Stimulated activated naive CD8-positive, alpha-beta T cell treated with anti-CD3 and anti-CD28 coated beads, Interleukin-15, Interleukin-2, amounts not matched to agents 100 ng/mL and 50 ng/mL, for 24 hours (primary cell): ENCODE data around the gene PLEKHO2.
"Not testable (repeated sequence)": the region's sequence is repeated elsewhere in the genome, so short reads cannot be mapped to it uniquely, and the experiment has no call there.

Experiments used
- H3K27ac Mint-ChIP-seq: one replicate; pipeline ENCODE4 v1.8.0; 2021; ENCODE audit warnings: mild to moderate bottlenecking, mixed read lengths
- H3K27me3 Mint-ChIP-seq: one replicate; pipeline ENCODE4 v1.8.0; 2021; ENCODE audit warnings: mixed read lengths
- H3K36me3 Mint-ChIP-seq: one replicate; pipeline ENCODE4 v1.8.0; 2021; ENCODE audit warnings: low read depth, mixed read lengths
- H3K4me1 Mint-ChIP-seq: one replicate; pipeline ENCODE4 v1.8.0; 2021; ENCODE audit warnings: low read depth, mixed read lengths
- H3K4me3 Mint-ChIP-seq: one replicate; pipeline ENCODE4 v1.8.0; 2021; ENCODE audit warnings: mild to moderate bottlenecking, mixed read lengths
- H3K9me3 Mint-ChIP-seq: one replicate; pipeline ENCODE4 v1.8.0; 2021; ENCODE audit warnings: mixed read lengths

Gene PLEKHO2, protein sequence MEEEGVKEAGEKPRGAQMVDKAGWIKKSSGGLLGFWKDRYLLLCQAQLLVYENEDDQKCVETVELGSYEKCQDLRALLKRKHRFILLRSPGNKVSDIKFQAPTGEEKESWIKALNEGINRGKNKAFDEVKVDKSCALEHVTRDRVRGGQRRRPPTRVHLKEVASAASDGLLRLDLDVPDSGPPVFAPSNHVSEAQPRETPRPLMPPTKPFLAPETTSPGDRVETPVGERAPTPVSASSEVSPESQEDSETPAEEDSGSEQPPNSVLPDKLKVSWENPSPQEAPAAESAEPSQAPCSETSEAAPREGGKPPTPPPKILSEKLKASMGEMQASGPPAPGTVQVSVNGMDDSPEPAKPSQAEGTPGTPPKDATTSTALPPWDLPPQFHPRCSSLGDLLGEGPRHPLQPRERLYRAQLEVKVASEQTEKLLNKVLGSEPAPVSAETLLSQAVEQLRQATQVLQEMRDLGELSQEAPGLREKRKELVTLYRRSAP

DNA sequence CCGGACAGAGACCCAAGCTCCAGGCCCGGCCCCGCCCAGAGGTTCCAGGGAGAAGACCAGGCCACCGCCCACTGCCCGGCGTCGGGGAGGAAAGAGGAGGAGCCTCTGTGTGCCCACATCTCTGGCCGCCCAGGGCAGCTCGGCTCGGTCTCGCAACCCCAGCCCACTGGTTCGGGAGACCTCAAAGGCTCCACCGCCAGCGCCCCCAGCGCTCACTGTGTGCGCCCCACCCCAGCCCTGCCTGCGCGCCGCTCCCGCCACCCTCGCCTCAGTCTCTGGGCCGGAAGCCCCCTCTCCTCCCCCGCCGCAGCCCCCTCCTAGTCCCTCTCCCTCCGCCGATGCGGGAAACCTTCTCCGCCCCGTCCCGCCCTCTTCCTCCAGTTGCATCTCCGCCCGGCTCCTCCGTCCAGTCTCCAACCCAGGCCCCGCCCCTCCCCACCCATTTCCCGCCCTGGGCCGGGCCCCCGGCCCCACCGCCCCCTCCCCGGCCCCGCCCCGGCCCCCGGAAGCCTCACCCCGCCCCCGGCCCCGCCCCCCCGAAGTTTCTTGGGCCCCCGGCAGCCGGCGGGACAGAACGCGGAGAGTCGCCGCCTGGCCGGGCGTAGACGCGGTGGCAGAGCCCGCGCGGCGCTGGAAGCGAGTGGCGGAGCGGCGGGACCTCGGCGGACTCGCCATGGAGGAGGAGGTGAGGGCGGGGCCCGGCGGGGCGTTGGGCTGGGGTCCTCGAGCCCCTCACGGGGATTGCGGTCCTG lies at the start of gene PLEKHO2:
TSS of gene PLEKHO2 (plus strand) at position 572 of the 752 bp plus-strand sequence. CDS start at position 674, 102 bp downstream.
- H3K27me3 Mint-ChIP-seq = no peaks in the 10 kb centered on the region
- no peaks in the 10 kb centered on the region for H3K9me3 Mint-ChIP-seq
- peak within 1 kb of the TSS; percentile 85 for H3K27ac Mint-ChIP-seq
- H3K36me3 Mint-ChIP-seq = no peaks in the 10 kb centered on the region
- peak within 1 kb of the TSS; percentile 92 for H3K4me3 Mint-ChIP-seq
- peaks cover 73% of the 10 kb centered on the region for H3K4me1 Mint-ChIP-seq

DNA sequence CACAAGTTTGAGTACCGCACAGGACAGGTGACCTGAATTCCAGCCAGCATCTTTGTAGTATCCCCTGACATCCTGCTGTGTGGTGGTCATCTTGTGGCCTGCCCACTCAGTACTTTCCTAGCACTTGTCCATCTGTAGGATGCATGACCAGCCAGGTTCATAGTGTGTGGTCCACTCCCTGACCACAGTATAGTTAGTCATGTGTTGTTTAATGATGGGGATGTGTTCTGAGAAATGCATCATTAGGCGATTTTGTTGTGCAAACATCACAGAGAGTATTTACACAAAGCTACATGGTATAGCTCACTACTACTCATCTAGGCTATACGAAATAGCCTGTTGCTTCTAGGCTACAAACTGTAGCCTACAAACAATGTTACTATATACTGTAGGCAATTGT lies 49.4 kb upstream of the PLEKHO2 start:
- Mint-ChIP-seq H3K36me3 (no peaks in the 10 kb centered on the region), H3K27ac (no peak overlapping the region), H3K4me3 (no peak overlapping the region), H3K9me3 (no peaks in the 10 kb centered on the region), H3K4me1 (no peaks in the 10 kb centered on the region), H3K27me3 (no peaks in the 10 kb centered on the region)

DNA sequence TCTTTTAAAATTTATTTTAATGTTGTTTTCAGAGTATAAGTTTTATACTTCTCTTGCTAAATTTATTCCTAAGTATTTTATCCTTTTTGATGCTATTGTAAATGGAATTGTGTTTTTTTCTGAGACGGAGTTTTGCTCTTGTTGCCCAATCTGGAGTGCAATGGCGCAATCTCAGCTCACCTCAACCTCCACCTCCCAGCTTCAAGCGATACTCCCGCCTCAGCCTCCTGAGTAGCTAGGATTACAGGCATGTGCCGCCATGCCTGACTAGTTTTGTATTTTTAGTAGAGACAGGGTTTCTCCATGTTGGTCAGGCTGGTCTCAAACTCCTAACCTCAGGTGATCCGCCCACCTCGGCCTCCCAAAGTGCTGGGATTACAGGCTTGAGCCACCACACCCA lies 46.4 kb upstream of the PLEKHO2 start:
- H3K4me1 Mint-ChIP-seq, H3K27ac Mint-ChIP-seq, H3K27me3 Mint-ChIP-seq, H3K9me3 Mint-ChIP-seq, H3K4me3 Mint-ChIP-seq, H3K36me3 Mint-ChIP-seq: not testable (repeated sequence)

DNA sequence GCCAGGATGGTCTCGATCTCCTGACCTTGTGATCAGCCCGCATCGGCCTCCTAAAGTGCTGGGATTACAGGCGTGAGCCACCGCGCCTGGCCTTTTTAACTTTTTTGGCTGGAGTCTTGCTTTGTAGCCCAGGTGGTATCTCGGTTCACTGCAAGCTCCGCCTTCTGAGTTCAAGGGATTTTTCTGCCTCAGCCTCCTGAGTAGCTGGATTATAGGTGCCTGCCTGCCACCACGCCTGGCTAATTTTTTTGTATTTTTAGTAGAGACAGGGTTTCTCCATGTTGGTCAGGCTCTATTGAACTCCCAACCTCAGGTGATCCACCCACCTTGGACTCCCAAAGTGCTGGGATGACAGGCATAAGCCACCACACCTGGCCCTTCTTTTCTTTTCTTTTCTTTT lies 45.8 kb upstream of the PLEKHO2 start:
- H3K4me1 Mint-ChIP-seq, H3K9me3 Mint-ChIP-seq, H3K4me3 Mint-ChIP-seq, H3K27me3 Mint-ChIP-seq, H3K27ac Mint-ChIP-seq, H3K36me3 Mint-ChIP-seq: not testable (repeated sequence)

DNA sequence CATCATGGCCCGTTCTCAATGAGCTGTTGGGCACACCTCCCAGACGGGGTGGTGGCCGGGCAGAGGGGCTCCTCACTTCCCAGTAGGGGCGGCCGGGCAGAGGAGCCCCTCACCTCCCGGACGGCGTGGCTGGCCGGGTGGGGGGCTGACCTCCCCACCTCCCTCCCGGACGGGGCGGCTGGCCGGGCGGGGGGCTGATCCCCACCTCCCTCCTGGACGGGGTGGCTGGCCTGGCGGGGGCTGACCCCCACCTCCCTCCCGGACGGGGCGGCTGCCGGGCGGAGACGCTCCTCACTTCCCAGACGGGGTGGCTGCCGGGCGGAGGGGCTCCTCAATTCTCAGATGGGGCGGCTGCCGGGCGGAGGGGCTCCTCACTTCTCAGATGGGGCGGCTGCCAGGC lies 42.8 kb upstream of the PLEKHO2 start:
- H3K36me3 Mint-ChIP-seq, H3K27me3 Mint-ChIP-seq, H3K27ac Mint-ChIP-seq, H3K4me1 Mint-ChIP-seq, H3K4me3 Mint-ChIP-seq, H3K9me3 Mint-ChIP-seq: not testable (repeated sequence)

DNA sequence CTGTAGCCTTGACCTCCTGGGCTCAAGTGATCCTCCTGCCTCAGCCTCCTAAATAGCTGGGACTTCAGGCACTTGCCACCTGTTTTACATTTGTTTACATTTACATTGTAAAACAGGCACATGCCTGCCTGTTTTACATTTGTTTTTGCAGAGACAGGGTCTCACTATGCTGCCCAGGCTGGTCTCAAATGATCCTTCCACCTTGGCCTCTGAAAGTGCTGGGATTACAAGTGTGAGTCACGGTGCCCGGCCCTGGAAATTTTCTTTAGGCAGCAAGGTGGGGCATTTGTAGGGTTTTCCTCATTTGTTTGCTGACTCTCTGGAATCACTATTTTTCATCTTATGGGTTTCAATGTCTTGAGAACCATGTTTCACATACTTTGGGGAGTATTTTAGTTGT lies 41.2 kb upstream of the PLEKHO2 start:
- Mint-ChIP-seq H3K4me3 (no peak overlapping the region), H3K27me3 (no peaks in the 10 kb centered on the region), H3K4me1 (no peaks in the 10 kb centered on the region), H3K9me3 (no peaks in the 10 kb centered on the region), H3K36me3 (no peaks in the 10 kb centered on the region), H3K27ac (no peak overlapping the region)

DNA sequence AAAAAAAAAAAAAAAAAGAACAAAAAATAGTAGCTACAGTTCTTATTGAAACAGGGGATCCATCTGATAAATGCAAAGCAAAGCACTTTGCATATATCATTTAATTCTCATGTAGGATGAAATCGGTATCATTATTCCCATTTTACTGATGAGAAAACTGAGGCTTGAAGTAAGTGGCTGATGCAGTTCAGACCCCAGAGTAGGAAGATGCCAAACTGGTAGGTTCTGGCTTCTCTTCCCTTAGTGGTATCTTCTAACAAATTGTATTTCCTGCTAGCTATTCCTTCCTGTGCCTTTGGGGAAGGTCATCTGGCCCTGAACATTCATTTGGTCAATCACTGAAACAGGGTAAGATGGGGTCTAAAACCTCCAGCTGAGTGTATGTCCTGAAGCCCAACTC lies 38.2 kb upstream of the PLEKHO2 start:
- Mint-ChIP-seq H3K4me1 (no peaks in the 10 kb centered on the region), H3K27me3 (no peaks in the 10 kb centered on the region), H3K4me3 (no peak overlapping the region), H3K9me3 (no peaks in the 10 kb centered on the region), H3K36me3 (no peaks in the 10 kb centered on the region), H3K27ac (no peak overlapping the region)

DNA sequence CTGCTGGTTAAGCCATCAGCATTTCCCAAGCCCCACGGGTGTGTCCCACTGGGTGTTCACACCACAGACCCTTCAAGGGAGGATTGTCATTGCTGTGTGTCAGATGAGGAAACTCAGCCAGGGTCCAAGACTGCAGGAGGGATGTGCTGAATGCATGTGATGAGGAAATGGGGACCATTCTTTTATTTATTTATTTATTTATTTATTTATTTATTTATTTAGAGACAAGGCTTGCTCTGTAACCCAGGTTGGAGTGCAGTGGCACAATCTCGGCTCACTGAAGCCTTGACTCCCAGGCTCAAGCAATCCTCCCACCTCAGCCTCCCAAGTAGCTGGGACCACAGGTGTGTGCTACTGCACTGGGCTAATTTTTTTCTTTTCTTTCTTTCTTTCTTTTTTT lies 37.1 kb upstream of the PLEKHO2 start:
- Mint-ChIP-seq H3K27ac (no peak overlapping the region), H3K27me3 (peaks cover 4% of the 10 kb centered on the region), H3K4me1 (no peaks in the 10 kb centered on the region), H3K9me3 (no peaks in the 10 kb centered on the region), H3K36me3 (no peaks in the 10 kb centered on the region), H3K4me3 (no peak overlapping the region)

DNA sequence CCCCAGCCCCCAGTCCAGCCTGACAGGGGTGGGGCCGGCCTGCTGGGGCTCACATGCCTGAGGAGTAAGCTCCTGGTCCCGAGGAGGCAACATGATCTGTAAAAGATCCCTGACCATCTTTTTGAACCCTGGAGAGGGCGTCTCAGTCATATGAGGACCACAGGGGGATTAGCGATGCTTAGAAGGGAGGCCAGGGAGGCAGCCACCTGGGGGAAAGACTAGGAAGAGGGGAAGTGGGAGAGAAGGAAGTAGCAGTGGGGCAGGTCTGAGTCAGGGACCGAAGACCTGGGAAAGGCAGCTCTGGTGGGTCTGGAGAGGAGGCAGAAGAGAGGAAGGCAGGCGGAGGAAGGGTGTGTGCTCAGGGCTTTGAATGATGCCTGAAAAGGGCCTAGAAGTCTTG lies 35.2 kb upstream of the PLEKHO2 start:
- Mint-ChIP-seq H3K36me3 (no peaks in the 10 kb centered on the region), H3K27me3 (peaks cover 4% of the 10 kb centered on the region), H3K27ac (no peak overlapping the region)

DNA sequence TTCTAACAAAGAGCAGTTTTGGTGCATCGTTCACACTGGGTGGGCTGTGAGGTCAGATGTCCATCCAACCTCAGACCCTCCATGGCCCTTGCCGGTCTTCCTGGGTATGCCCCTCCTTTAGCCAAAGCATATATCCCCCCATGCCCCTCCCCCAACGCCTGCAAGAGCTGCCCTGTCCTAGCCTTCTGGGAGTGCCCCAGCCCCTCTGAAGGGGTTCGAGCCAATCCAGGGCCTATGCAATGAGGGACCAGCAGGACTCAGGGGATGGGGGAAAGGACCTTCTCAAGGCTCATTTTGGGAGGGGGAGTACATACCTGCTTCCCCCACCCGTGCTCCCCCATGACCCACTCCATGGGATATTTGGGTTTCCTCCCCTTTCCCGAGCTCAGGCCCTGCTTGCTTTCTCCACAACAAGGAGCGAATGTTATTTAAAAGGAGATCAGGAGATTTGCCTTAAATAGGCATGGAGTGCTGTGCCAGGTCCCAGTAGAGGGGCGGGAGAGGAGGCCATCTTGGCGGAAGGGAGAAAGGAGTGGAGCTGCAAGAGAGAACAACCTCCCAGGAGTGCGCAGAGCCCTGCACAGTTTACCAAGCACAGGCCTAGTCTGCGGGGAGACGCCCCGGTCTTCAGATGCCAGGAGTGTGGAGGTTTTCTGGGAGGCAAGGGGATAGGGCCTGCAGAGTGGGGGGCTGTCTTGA lies 34.5 kb upstream of the PLEKHO2 start:
- Mint-ChIP-seq H3K36me3 (no peaks in the 10 kb centered on the region), H3K27ac (no peak overlapping the region), H3K4me1 (no peaks in the 10 kb centered on the region), H3K27me3 (peaks cover 4% of the 10 kb centered on the region), H3K9me3 (no peaks in the 10 kb centered on the region), H3K4me3 (no peak overlapping the region)

More for the DNA sequence above, 35.2 kb upstream of the PLEKHO2 start:
- H3K9me3 Mint-ChIP-seq = no peaks in the 10 kb centered on the region
- no peak overlapping the region for H3K4me3 Mint-ChIP-seq
- no peaks in the 10 kb centered on the region for H3K4me1 Mint-ChIP-seq

DNA sequence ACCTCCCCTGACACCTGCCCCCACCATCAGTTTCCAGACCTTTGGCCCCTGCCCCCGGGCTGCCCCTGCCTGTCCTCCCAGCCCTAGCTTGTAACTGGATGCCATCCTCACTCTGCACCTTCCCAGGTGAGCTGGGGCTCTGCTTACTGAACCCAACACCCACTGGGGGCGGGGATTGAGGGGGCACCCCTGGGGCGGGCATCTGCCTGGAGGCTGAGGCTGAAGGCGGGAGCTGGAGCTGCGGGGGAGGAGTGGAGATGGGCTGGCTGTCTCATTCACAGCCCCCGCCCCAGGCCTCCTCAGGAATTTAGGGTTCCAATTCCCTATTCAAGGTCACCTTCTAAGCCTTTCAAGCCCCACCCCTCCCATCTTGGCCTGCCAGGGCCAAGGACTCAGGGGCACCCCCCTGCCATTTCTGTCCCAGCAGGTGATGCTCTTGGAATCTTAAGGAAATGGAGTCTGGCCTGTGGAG lies 33.9 kb upstream of the PLEKHO2 start:
- Mint-ChIP-seq H3K9me3 (no peaks in the 10 kb centered on the region), H3K27me3 (peaks cover 4% of the 10 kb centered on the region), H3K4me1 (no peaks in the 10 kb centered on the region), H3K4me3 (no peak overlapping the region), H3K36me3 (no peaks in the 10 kb centered on the region), H3K27ac (no peak overlapping the region)

DNA sequence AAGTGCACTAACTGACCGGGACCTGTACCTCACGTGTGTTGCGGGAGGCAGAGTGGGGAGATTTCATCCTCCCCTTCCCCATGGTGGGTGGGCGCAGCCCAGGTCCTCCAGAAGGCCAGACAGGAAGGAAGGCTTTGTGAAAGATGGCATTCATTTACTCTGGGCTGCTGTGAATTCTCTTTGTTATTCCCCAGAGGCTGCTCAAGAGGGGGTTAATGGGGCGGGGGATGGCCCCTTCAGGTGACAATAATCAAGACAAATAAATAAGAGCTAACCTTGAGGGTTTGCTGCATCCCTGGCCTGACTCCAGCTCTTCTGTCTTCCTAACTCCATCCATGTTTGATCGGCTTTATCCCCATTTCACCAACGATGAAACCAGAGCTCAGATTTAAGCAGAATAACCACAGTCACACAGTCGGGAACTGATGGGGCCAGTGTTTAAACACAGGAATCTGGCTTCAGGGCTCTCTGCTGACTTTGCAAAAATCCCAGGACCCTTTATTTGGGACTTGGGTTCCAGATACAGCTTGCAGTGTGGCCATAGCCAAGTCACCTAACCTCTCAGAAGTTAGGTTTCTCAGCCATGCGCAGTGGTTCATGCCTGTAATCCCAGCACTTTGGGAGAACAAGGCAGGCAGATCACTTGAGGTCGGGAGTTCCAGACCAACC lies 32.8 kb upstream of the PLEKHO2 start:
- H3K4me1 Mint-ChIP-seq = no peaks in the 10 kb centered on the region
- no peaks in the 10 kb centered on the region for H3K9me3 Mint-ChIP-seq
- H3K27ac Mint-ChIP-seq = no peak overlapping the region

DNA sequence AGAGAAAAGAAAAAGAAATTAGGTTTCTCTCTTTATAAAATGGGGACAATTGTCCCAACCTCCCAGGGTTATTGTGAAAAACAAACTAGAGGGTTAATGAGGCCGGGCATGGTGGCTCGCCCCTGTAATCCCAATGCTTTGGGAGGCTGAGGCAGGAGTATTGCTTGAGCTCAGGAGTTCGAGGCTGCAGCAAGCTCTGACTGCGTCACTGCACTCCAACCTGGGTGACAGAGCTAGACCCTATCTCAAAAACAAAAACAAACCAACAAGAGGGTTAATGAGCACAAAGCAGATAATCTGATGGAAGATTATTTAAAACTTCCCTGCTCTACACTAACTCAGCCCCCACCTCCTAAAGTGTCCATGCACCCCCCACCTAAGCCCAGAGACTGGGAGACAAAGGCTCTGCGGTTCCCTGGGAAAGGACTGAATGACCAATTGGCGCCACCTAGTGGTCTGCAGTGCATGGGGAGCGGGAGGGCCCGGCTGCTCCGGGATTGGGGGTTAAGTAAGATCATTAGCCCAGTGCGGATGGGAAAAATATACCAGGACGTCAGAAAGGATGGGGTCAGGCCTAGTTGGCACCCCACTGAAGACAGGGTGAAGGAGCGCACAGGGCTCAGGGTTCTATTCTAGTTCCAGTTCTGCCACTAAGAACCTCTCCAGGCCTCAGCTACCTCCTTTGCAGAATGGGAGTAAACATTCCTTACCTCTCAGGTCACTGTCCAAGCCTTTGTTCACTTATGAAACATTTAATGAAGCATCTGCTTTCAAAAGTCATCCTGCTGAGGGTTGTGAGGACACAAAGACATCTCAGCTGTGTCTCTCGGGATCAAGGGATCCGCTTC lies 31.8 kb upstream of the PLEKHO2 start:
- Mint-ChIP-seq H3K4me3 (no peak overlapping the region), H3K9me3 (no peaks in the 10 kb centered on the region), H3K27ac (no peak overlapping the region), H3K27me3 (peaks cover 4% of the 10 kb centered on the region), H3K36me3 (no peaks in the 10 kb centered on the region), H3K4me1 (no peaks in the 10 kb centered on the region)

More for the DNA sequence above, 32.8 kb upstream of the PLEKHO2 start:
- Mint-ChIP-seq H3K27me3 (peaks cover 4% of the 10 kb centered on the region), H3K36me3 (no peaks in the 10 kb centered on the region), H3K4me3 (no peak overlapping the region)
